ENCODE measurements around the gene MCUB.
"Not testable (repeated sequence)": the region's sequence is repeated elsewhere in the genome, so short reads cannot be mapped to it uniquely, and the experiment has no call there.

MCUB gene
- total RNA-seq = 94.6 reads per million, percentile 81 among the genes with 10 or more reads in this experiment

GRCh38 chr4:109559983-109560686 is at the start of gene MCUB:
Gene MCUB, plus strand, starts transcription at chr4:109560246. Its CDS starts 92 bp downstream, at chr4:109560338.
- peak; percentile 88 for DNase-seq

GRCh38 chr4:109510687-109511086 is 49.4 kb upstream of the MCUB start:
- no peak for DNase-seq

- no peak for DNase-seq
Observed at GRCh38 chr4:109511414-109511813, 48.6 kb upstream of the MCUB start.

- not testable (repeated sequence) for DNase-seq
Observed at GRCh38 chr4:109513368-109513767, 46.7 kb upstream of the MCUB start.

GRCh38 chr4:109532182-109532581 is 27.9 kb upstream of the MCUB start:
- DNase-seq = no peak

- no peak for DNase-seq
Observed at GRCh38 chr4:109545401-109545800, 14.6 kb upstream of the MCUB start.

- no peak for DNase-seq
Observed at GRCh38 chr4:109547394-109547793, 12.7 kb upstream of the MCUB start.

GRCh38 chr4:109548655-109549054 is 11.4 kb upstream of the MCUB start:
- no peak for DNase-seq

GRCh38 chr4:109552237-109552636 is 7.8 kb upstream of the MCUB start:
- DNase-seq = no peak

- no peak for DNase-seq
Observed at GRCh38 chr4:109553130-109553529, 6.9 kb upstream of the MCUB start.

- no peak for DNase-seq
Observed at GRCh38 chr4:109554971-109555370, 5.1 kb upstream of the MCUB start.

- DNase-seq = no peak
Observed at GRCh38 chr4:109557433-109557832, 2.6 kb upstream of the MCUB start.

GRCh38 chr4:109558095-109558494 is 2.0 kb upstream of the MCUB start:
- not testable (repeated sequence) for DNase-seq

GRCh38 chr4:109559625-109559982 is 442 bp upstream of the MCUB start:
- DNase-seq = peak; percentile 23

- peak; percentile 55 for DNase-seq
Observed at GRCh38 chr4:109560687-109561461, 828 bp downstream of the MCUB start.

- no peak for DNase-seq
Observed at GRCh38 chr4:109562457-109563239, 2.6 kb downstream of the MCUB start.

- no peak for DNase-seq
Observed at GRCh38 chr4:109571494-109571893, 11.4 kb downstream of the MCUB start.

GRCh38 chr4:109572154-109572553 is 12.1 kb downstream of the MCUB start:
- no peak for DNase-seq

- no peak for DNase-seq
Observed at GRCh38 chr4:109574443-109574850, 14.4 kb downstream of the MCUB start.

- DNase-seq = no peak
Observed at GRCh38 chr4:109574931-109575804, 15.1 kb downstream of the MCUB start.

GRCh38 chr4:109576462-109576861 is 16.4 kb downstream of the MCUB start:
- DNase-seq = no peak

GRCh38 chr4:109578846-109579245 is 18.8 kb downstream of the MCUB start:
- no peak for DNase-seq

Data from effector CD4-positive, alpha-beta T cell (primary cell).